Endothelial cell of umbilical vein (primary cell): ENCODE results near the gene PSMA5. TPM values are rescaled to one million over a fixed set of nuclear protein-coding genes. Genes with fewer than 3 reads are reported as not detected.

Experiments used
- Bru-seq: library from RNA; stranded (reverse); fragments of 400-500 nt; gene quantifications from one replicate; lab custom pipeline; 2021; lab: Mats Ljungman, UMichigan
- BruChase-seq, 2 experiments: library from RNA; stranded (reverse); fragments of 400-500 nt; gene quantifications; one replicate each; lab custom pipeline; 2021; lab: Mats Ljungman, UMichigan
- BruUV-seq: library from RNA; stranded (reverse); fragments of 400-500 nt; replicated peaks from 2 replicates; lab custom pipeline; 2021; lab: Mats Ljungman, UMichigan
- CTCF ChIA-PET: fragments of 300-600, 350-600 bp; sonication (Branson Sonifier 250); formaldehyde crosslinking; loops from one replicate; lab custom pipeline; 2021; ENCODE audit warnings: antibody characterized with exemption, inconsistent platforms; lab: Charles Lee
- POLR2A ChIA-PET: fragments of 300-600, 350-600 bp; sonication (Branson Sonifier 250); formaldehyde crosslinking; loops from one replicate; lab custom pipeline; 2021; ENCODE audit warnings: antibody characterized with exemption, inconsistent platforms; lab: Charles Lee
- DNase-seq: peaks from one replicate; pipeline ENCODE4 v3.0.0-alpha.2; 2011; ENCODE audit warnings: low read depth, low spot score
- FAIRE-seq: peaks from 2 replicates; lab custom pipeline; 2011; peaks lifted over from hg19 to GRCh38; lab: Jason Lieb, UNC
- H2AFZ ChIP-seq: 2 replicates; pipeline ENCODE4 v1.6.0; 2012; ENCODE audit warnings: low read depth, low read length, control low read depth, inconsistent platforms
- H3K27ac ChIP-seq: 2 replicates; pipeline ENCODE4 v1.5.1; 2011; ENCODE audit warnings: low read depth, mild to moderate bottlenecking, control low read depth, low read length, moderate library complexity; ENCODE audit not compliant: insufficient read depth
- H3K27me3 ChIP-seq, 2 experiments: 2 replicates each; pipeline versions ENCODE4 v1.6.0 to v1.6.1; 2011; ENCODE audit warnings: low read length in 2 of 2, mixed read lengths in 1 of 2; ENCODE audit not compliant: control insufficient read depth in 2 of 2, insufficient read depth in 2 of 2
- H3K36me3 ChIP-seq, 2 experiments: 2 replicates in 1 of 2; 3 replicates in 1 of 2; pipeline ENCODE4 v1.5.1; 2011; ENCODE audit warnings: low read length in 2 of 2, mild to moderate bottlenecking in 1 of 2, moderate library complexity in 1 of 2; ENCODE audit not compliant: control insufficient read depth in 2 of 2, insufficient read depth in 2 of 2; ENCODE audit errors: extremely low read depth in 1 of 2
- H3K4me1 ChIP-seq: 3 replicates; pipeline ENCODE4 v1.5.1; 2011; ENCODE audit warnings: mild to moderate bottlenecking, low read length; ENCODE audit not compliant: control insufficient read depth, insufficient read depth; ENCODE audit errors: extremely low read depth
- H3K4me2 ChIP-seq: 2 replicates; pipeline ENCODE4 v1.6.1; 2011; ENCODE audit warnings: low read length, control low read depth, mixed read lengths; ENCODE audit not compliant: insufficient read depth
- H3K4me3 ChIP-seq, 3 experiments: fragments of 200-600 bp in 1 of 3; sonication (generic), shearing (Covaris generic) in 1 of 3; replicated peaks in 1 of 3; 2 replicates each; pipeline ENCODE4 v1.5.1; 2011 to 2016; ENCODE audit warnings: control low read depth in 3 of 3, low read length in 3 of 3, mild to moderate bottlenecking in 2 of 3, inconsistent platforms in 1 of 3, low read depth in 1 of 3, moderate library complexity in 1 of 3; ENCODE audit not compliant: insufficient read depth in 1 of 3
- H3K79me2 ChIP-seq: 2 replicates; pipeline ENCODE4 v1.6.0; 2012; ENCODE audit warnings: low read length, inconsistent platforms; ENCODE audit not compliant: control insufficient read depth, insufficient read depth
- H3K9ac ChIP-seq: replicated peaks from 2 replicates; pipeline ENCODE3; 2011; ENCODE audit warnings: low read length, control low read depth; ENCODE audit not compliant: insufficient read depth; ENCODE audit errors: extremely low read depth
- H3K9me1 ChIP-seq: replicated peaks from 3 replicates; pipeline ENCODE4 v1.6.0; 2011; ENCODE audit warnings: mild to moderate bottlenecking, low read length; ENCODE audit not compliant: control insufficient read depth, insufficient read depth; ENCODE audit errors: extremely low read depth
- H3K9me3 ChIP-seq: replicated peaks from 2 replicates; pipeline ENCODE4 v1.5.1; 2012; ENCODE audit warnings: low read length, inconsistent platforms; ENCODE audit not compliant: control insufficient read depth, insufficient read depth
- H4K20me1 ChIP-seq: replicated peaks from 2 replicates; pipeline ENCODE3; 2011; ENCODE audit warnings: mild to moderate bottlenecking, low read length; ENCODE audit not compliant: control insufficient read depth, insufficient read depth; ENCODE audit errors: extremely low read depth
- EZH2 ChIP-seq: IDR thresholded peaks from 2 replicates; pipeline ENCODE4 v1.6.1; 2012; ENCODE audit warnings: borderline replicate concordance, low read depth, mild to moderate bottlenecking, moderate library complexity, low read length, inconsistent platforms; ENCODE audit not compliant: severe bottlenecking
- FOS ChIP-seq: IDR thresholded peaks from 2 replicates; pipeline ENCODE4 v1.6.1; 2011; ENCODE audit warnings: mild to moderate bottlenecking, low read length, moderate library complexity, borderline replicate concordance; ENCODE audit not compliant: insufficient read depth
- GATA2 ChIP-seq: IDR thresholded peaks from 2 replicates; pipeline ENCODE4 v1.7.0; 2011; ENCODE audit warnings: low read depth, mild to moderate bottlenecking, moderate library complexity, mixed read lengths, low read length; ENCODE audit not compliant: insufficient read length, insufficient read depth
- JUN ChIP-seq: IDR thresholded peaks from 2 replicates; pipeline ENCODE4 v1.6.1; 2011; ENCODE audit warnings: borderline replicate concordance, low read depth; ENCODE audit not compliant: insufficient read length, insufficient read depth
- MAX ChIP-seq: IDR thresholded peaks from 2 replicates; pipeline ENCODE4 v1.6.1; 2011; ENCODE audit not compliant: insufficient read depth, insufficient read length
- MYC ChIP-seq: IDR thresholded peaks from one replicate; pipeline ENCODE4 v1.6.1; 2011; ENCODE audit warnings: mild to moderate bottlenecking, low read depth, low read length
- POLR2A ChIP-seq: IDR thresholded peaks from 2 replicates; pipeline ENCODE4 v1.6.1; 2012; ENCODE audit warnings: low read depth, mild to moderate bottlenecking, control low read depth, low read length
- POLR2AphosphoS5 ChIP-seq: IDR thresholded peaks from 2 replicates; pipeline ENCODE4 v1.6.1; 2012; ENCODE audit warnings: low read depth, mild to moderate bottlenecking, control low read depth, low read length, moderate library complexity; ENCODE audit not compliant: insufficient read depth
- dilution Hi-C: fragments of 300-500 bp; cut with MboI; formaldehyde crosslinking; loops from one replicate; pipeline ENCODE4 v1.15.0; 2019; ENCODE audit warnings: low sequenced_read_pairs; ENCODE audit not compliant: extremely low pct_ligation_motif_present
- intact Hi-C: fragments of 100-400 bp; cut with micrococcal nuclease; formaldehyde crosslinking; loops from one replicate; pipeline ENCODE4 v1.10.0; 2022
- long read RNA-seq: library from polyadenylated mRNA; stranded (forward); transcript quantifications from one replicate; pipeline ENCODE4 v2.0.0, GENCODE V29; 2021
- polyA minus RNA-seq, 3 experiments: library from RNA; depleted of rRNA, polyadenylated mRNA; stranded (reverse); fragments of >200 nt; gene quantifications; 1 replicate in 1 of 3; 2 replicates in 2 of 3; pipeline ENCODE4 v1.2.3, GENCODE V29; 2011
- polyA plus RNA-seq, 4 experiments: library from polyadenylated mRNA; depleted of rRNA in 3 of 4; stranded (reverse) in 3 of 4; unstranded in 1 of 4; fragments of >200 nt; gene quantifications; 2 replicates each; pipeline versions ENCODE4 v1.2.1 to v1.2.3, GENCODE V29; 2011 to 2012; ENCODE audit warnings: missing spikeins in 1 of 4
- total RNA-seq: library from RNA; stranded (reverse); gene quantifications from 2 replicates; pipeline ENCODE4 v1.2.3, GENCODE V29; 2021
- TF ChIP-seq, protein P1 (sequence below), 2 donors: IDR thresholded peaks; 1 replicate in 1 of 2; 2 replicates in 1 of 2; pipeline ENCODE4 v1.5.1; 2011; ENCODE audit warnings: low read length in 2 of 2, mild to moderate bottlenecking in 2 of 2, moderate library complexity in 2 of 2, control low read depth in 1 of 2, inconsistent platforms in 1 of 2, low read depth in 1 of 2; ENCODE audit not compliant: insufficient read depth in 1 of 2; ENCODE audit errors: extremely low read depth in 1 of 2

Gene PSMA5
- total RNA-seq (112 and 125 TPM in 2 replicates), polyA plus RNA-seq (87.9 and 98.1 TPM in 2 replicates), polyA minus RNA-seq (70.1 and 75.4 TPM in 2 replicates), Bru-seq, nascent RNA (percentile 89 among the genes with signal in this experiment), BruChase-seq, experiment 1, labeled RNA remaining after a 6-hour chase (percentile 89 among the genes with signal in this experiment), BruChase-seq, experiment 2, labeled RNA remaining after a 2-hour chase (percentile 89 among the genes with signal in this experiment)
- polyA plus RNA-seq (2011; cell fraction: cytosol; rRNA removed): 116 and 124 TPM in 2 replicates
- polyA plus RNA-seq (2011; cell fraction: nucleus; rRNA removed): 60.3 and 69.7 TPM in 2 replicates
- 90.3 and 119 TPM in 2 replicates for polyA plus RNA-seq (2012)
- 95.6 TPM for polyA minus RNA-seq (2011; cell fraction: cytosol; rRNA and poly(A)+ RNA removed)
- 25.1 and 65.4 TPM in 2 replicates for polyA minus RNA-seq (2011; cell fraction: nucleus; rRNA and poly(A)+ RNA removed)
- long read RNA-seq, transcript PSMA5-201 (9 exons, 3,729 nt): major isoform, 377 of 435 reads
- long read RNA-seq, partial matches to known transcripts: 4 of 435 reads
- long read RNA-seq, other reads (novel, unspliced or antisense): 53 of 435 reads

DNA sequence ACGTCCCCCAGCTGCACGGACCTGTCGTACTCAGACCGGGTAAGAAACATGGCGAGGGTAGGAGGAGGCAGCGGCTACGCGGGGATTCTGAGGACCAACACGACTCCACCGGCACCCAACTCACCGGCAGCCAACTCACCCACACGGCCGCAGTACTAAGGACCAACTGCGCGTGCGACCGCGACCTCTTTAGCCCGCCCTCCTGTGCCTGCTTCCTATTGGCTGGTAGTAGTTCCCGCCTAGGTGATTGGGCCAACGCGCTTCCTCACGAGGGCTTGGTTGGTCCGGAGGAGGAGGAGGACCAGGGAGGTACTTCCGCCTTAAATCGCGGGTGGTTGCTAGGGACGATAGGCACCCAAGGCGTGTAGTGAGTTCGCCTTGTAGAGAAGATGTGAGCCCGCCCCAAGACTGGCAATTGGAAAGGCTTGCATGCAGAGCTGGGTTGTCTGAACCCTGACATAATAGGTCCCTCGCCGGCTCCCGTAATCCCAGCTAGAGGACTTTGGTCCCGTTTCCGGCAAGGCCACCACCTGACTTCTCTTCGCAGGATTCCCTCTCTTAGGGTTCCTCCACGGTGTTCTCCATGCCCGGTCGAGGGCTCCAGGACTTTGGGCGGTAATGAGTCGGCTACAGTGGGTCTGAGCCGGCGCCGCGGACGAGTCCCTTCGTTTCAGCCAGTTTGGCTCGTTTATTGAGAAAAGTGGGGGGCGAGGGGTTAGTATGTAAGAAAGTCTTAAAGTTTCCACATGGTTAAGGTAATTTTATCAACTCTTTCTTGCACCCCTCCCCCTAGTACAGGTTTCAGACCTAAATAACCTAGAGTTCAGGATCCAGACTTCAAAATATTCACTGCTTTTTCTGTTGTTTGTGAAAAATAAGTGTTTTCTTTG lies at the start of gene PSMA5:
Gene PSMA5, minus strand, starts transcription at position 168 of the 890 bp plus-strand sequence. Its CDS starts 118 bp downstream, at position 50.
- peaks cover 41% of the 10 kb centered on the region for H3K79me2 ChIP-seq
- H3K9ac ChIP-seq: peak within 1 kb of the TSS; percentile 83
- DNase-seq (peak; percentile 99), FAIRE-seq (peak; percentile 99)
- no peaks in the 10 kb centered on the region for H3K27me3 ChIP-seq
- H3K4me2 ChIP-seq: peak within 1 kb of the TSS; percentile 95
- intact Hi-C loops (loop anchor here (1.0 to 2.0 kb wide), 3 partner anchors 27 to 912 kb away; partner anchors contain the start of genes ATXN7L2 and RBM15), dilution Hi-C loops (no loop called here)
- peak within 1 kb of the TSS; percentile 68 for H3K27ac ChIP-seq
- no peaks in the 10 kb centered on the region for H3K36me3 ChIP-seq
- peak within 1 kb of the TSS; percentile 63 to 89 (median 86) for H3K4me3 ChIP-seq
- ChIA-PET CTCF (interaction anchor here (1.3 to 3.6 kb wide), 3 partner anchors 59 to 106 kb away, joined by 3 to 29 read pairs (median 4); partner anchors contain the start of gene CYB561D1), POLR2A (interaction anchor here (0.7 to 1.1 kb wide), 2 partner anchors 106 to 176 kb away, joined by 3 to 4 read pairs; no protein-coding TSS in a partner anchor)
- H2AFZ ChIP-seq: peak within 1 kb of the TSS; percentile 79
- BruUV-seq: TSS peak; percentile 77
- H4K20me1 ChIP-seq: no peaks in the 10 kb centered on the region
- H3K4me1 ChIP-seq: peaks cover 15% of the 10 kb centered on the region
- TF ChIP-seq FOS (peak; percentile 1), MYC (peak; percentile 29), POLR2AphosphoS5 (peak; percentile 72), POLR2A (peak; percentile 88), JUN (no peak), MAX (peak; percentile 37), GATA2 (no peak), EZH2 (no peak)
- TF ChIP-seq, protein P1, sequence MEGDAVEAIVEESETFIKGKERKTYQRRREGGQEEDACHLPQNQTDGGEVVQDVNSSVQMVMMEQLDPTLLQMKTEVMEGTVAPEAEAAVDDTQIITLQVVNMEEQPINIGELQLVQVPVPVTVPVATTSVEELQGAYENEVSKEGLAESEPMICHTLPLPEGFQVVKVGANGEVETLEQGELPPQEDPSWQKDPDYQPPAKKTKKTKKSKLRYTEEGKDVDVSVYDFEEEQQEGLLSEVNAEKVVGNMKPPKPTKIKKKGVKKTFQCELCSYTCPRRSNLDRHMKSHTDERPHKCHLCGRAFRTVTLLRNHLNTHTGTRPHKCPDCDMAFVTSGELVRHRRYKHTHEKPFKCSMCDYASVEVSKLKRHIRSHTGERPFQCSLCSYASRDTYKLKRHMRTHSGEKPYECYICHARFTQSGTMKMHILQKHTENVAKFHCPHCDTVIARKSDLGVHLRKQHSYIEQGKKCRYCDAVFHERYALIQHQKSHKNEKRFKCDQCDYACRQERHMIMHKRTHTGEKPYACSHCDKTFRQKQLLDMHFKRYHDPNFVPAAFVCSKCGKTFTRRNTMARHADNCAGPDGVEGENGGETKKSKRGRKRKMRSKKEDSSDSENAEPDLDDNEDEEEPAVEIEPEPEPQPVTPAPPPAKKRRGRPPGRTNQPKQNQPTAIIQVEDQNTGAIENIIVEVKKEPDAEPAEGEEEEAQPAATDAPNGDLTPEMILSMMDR (IDR thresholded peaks at IDR 0.05; ENCODE audit: extremely low read depth in 1 of 2, insufficient read depth in 1 of 2, low read depth in 1 of 2, low read length in 2 of 2): no peak
- no peaks in the 10 kb centered on the region for H3K9me3 ChIP-seq
- H3K9me1 ChIP-seq: no peaks in the 10 kb centered on the region
